MM.1S (cell line): ENCODE results near the gene CD38.

Experiments
- EZH2 ChIP-seq: fragments of 300-600 bp; sonication (generic); optimal IDR thresholded peaks from 2 replicates; pipeline ENCODE3; 2017; ENCODE audit warnings: low read depth, mild to moderate bottlenecking, antibody characterized with exemption, low read length, mixed read lengths
- TF ChIP-seq, protein P1 (sequence below): fragments of 300-600 bp; sonication (generic); IDR thresholded peaks from 2 replicates; pipeline ENCODE4 v1.5.1; 2016; ENCODE audit warnings: antibody characterized with exemption, low read length, mixed read lengths

GRCh38 chr4:15781427-15782095, 3.4 kb downstream of the CD38 start:
- TF ChIP-seq, protein P1, sequence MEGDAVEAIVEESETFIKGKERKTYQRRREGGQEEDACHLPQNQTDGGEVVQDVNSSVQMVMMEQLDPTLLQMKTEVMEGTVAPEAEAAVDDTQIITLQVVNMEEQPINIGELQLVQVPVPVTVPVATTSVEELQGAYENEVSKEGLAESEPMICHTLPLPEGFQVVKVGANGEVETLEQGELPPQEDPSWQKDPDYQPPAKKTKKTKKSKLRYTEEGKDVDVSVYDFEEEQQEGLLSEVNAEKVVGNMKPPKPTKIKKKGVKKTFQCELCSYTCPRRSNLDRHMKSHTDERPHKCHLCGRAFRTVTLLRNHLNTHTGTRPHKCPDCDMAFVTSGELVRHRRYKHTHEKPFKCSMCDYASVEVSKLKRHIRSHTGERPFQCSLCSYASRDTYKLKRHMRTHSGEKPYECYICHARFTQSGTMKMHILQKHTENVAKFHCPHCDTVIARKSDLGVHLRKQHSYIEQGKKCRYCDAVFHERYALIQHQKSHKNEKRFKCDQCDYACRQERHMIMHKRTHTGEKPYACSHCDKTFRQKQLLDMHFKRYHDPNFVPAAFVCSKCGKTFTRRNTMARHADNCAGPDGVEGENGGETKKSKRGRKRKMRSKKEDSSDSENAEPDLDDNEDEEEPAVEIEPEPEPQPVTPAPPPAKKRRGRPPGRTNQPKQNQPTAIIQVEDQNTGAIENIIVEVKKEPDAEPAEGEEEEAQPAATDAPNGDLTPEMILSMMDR = no peak
- TF ChIP-seq EZH2 = no peak
